NCI-H2171 (cell line): ENCODE results near the gene KRT27.
"Not testable (repeated sequence)": the region's sequence is repeated elsewhere in the genome, so short reads cannot be mapped to it uniquely, and the experiment has no call there.

Experiments
- DNase-seq: peaks from one replicate; lab custom pipeline; 2025; lab: John Stamatoyannopoulos, UW

Gene KRT27, protein sequence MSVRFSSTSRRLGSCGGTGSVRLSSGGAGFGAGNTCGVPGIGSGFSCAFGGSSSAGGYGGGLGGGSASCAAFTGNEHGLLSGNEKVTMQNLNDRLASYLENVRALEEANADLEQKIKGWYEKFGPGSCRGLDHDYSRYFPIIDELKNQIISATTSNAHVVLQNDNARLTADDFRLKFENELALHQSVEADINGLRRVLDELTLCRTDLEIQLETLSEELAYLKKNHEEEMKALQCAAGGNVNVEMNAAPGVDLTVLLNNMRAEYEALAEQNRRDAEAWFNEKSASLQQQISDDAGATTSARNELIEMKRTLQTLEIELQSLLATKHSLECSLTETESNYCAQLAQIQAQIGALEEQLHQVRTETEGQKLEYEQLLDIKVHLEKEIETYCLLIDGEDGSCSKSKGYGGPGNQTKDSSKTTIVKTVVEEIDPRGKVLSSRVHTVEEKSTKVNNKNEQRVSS

DNA sequence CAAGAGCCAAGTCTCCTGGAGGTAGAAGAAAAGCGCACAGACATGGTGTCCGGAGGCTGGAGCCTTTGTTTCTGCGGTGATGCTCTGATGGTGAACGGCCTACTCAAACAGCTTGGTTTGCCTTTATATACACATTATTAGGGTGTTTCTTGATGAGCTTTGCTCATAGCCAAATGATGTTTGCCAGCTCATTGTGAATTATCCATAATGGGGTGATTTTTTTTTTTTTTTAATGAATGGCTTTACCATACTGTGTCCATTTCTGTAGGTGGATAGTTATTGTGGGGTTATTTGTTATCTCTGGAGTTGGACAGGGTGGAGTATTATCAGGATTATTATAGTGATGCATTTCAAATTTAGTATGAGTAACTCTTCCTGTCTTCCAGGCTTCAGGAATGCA lies at the start of gene KRT27:
Gene KRT27 (minus strand): TSS at position 101 of the 400 bp plus-strand sequence. CDS start 57 bp downstream, at position 44.
- DNase-seq, result no peak

DNA sequence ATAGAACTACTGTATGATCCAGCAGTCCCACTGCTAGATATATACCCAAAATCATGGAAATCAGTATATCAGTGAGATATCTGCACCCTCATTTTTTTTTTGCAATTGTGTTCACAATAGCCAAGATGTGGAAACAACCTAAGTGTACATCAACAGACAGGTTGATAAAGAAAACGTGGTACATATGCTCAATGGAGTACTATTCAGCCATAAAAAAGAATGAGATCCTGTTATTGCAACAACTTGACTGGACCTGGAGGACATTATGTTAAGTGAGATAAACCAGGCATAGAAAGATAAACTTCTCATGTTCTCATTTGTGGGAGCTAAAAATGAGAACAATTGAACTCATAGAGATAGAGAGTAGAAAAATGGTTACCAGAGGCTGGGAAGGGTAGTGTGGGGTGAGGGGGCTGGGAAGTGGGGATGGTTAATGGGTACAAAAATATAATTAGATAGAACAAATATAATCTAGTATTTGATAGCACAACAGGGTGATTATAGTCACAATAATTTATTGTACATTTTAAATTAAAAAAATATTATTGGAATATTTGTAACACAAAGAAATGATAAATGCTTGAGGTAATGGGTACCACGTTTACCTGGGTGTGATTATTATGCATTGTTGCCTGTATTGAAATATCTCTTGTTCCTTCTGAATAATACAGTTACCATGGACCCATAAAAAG lies 47.9 kb upstream of the KRT27 start:
- DNase-seq, result no peak

DNA sequence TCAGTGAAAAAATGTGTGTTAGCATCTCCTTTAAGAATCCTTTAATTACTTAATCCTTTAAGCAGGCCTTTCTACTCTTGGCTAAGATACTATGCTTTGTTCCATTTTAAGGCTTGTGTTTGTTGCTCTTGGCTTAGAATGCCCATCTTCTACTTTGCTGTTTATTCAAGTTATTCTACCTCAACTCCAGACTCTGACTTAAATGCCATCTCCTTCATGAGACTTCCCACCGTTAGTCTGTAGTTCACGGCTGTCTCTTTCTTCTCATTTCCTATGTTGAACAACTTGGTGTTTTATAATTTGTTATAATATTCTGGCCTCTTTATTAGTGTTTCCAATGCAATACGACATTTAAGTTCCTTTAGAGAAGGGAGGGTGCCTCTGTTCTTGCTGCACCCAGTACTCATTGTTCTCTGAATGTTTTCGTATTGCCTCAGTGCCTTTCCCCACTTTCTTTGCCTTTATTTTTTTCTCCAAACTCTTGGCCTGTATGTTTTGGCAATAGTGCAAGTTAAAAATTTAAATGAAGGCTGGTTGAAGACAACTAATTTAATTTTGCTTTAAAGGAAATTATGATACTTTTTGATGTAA lies 46.2 kb upstream of the KRT27 start:
- no peak for DNase-seq

DNA sequence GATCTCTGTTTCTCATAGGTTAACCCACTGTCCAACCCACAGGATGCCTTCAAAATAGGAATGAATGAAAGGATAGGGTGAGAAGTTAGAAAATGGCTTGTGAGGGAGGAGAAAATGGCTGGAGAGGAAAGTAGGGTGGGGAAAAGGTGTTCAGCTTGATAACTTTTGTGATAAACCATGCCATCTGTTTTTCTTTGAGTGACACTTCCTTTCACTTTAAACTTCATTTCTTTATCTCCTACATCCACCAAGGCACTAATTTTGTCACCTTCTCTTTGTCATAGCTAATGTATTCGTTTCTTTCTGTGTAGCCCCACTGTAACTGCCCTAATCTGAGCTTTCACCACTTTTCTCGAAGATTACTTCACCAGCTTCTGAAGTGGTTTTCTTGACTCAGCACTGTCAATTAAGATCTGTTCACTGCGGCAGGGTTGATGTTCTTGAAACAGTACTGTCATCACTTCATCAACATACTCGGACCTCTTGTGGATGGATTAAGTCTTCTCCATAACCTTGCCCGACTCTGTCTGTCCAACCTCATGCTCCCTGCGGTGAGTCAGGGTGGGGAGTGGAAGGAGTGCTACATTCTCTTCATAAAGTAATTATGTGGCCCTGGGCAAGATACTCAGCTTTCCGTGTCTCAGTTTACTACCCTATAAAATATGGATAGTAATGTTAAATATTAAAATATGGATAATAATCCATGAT lies 45.5 kb upstream of the KRT27 start:
- DNase-seq, result no peak

DNA sequence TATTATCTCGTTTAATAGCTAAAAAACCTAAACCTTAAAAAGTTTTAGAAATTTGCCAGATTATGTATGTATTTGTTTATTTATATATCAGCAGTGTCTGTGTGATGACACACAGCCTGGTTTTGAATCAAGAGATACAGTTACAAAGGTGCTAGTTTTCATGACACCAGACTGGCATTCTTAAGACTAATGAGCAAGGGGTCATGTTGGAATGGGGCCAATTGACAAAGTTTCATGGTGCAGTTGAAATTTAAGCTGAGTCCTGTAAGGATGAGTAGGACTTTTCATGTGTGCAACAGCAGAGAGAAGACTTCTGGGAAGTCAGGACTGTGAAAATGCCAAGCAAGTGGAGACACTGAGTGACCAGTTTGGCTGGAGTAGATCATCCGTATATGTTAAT lies 43.2 kb upstream of the KRT27 start:
- DNase-seq, result no peak

DNA sequence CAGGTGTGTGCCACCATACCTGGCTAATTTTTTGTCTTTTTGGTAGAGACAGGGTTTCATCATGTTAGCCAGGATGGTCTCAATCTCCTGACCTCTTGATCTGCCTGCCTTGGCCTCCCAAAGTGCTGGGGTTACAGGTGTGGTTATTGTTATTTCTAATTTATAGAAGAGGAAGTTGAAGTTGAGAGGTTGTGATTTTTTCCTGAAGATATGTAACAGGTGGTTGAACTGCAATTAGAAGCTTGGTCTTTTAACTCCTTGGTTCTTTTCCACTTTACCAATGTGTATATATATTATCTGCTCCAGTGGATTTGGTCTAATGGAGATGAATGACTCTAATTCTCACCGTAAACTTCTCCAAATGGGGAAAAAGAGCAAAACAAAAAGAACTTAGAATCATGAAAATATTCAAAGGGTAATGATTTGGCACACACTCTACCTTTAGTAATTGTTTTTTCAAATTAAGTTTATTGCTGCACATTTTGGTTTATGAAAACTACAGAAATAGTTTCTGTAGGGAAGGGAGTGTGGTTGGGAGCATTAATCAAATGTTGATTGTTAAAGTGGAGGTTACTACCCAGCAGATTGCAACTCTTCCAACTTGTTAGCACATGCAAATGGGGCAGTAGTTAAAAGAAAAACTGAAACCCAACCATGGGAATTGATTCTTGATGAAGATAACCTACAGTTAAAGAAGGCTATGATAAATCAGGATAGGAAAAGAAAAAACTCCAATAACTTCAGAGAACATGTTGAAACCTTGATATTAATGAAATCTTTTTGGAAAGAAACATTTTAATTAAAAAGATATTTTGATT lies 41.9 kb upstream of the KRT27 start:
- DNase-seq, result no peak

DNA sequence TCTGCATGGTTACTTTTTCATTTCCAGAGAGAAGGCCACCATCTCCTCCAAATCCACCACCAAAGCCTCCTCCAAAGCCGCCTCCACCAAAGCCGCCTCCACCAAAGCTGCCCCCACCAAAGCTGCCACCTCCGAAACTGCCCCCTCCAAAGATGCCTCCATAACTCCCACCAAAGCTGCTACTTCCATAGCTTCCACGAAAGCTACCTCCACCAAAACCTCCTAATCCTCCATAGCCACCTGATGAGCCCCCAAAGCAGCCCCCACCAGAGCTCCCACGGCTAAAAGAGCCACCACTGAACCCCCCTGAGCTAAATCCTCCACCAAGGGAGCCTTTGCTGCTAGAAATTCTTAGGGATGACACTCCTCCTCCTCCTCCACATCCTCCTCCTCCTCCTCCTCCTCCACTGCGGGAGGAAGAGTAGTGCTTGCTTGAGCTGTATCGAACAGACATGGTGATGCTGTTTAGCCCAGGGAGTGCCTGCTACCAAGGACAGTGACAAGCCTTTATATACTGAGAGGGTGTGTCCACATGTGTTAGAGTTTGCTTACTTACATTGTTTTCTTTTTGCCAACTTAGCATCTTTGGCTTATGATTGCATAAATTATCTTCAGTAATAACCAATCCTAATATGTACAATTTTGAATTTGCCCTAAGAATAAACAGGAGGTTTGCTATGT lies 39.9 kb upstream of the KRT27 start, which contains the start of gene KRT10:
Gene KRT10 (minus strand): TSS at position 483 of the 681 bp plus-strand sequence. CDS start 29 bp downstream, at position 454.
- no peak for DNase-seq

DNA sequence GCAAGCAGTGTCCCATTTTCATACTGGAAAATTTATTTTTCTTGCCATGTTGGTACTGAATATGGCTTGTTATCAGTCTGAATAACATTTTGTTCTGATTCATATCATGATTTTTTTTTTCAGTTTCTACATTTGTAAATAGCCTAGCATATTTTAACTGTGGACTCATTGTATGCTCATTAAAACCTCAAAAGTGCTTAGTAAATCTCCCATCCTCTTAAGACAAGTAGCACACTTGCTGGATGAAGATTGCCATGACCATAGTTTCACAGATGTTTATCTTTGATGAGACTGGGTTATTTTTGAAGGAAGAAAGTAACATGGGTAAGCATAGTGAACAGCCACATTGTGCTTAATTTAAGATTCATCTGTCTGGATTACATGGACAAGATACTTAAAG lies 39.2 kb upstream of the KRT27 start:
- DNase-seq, result no peak

DNA sequence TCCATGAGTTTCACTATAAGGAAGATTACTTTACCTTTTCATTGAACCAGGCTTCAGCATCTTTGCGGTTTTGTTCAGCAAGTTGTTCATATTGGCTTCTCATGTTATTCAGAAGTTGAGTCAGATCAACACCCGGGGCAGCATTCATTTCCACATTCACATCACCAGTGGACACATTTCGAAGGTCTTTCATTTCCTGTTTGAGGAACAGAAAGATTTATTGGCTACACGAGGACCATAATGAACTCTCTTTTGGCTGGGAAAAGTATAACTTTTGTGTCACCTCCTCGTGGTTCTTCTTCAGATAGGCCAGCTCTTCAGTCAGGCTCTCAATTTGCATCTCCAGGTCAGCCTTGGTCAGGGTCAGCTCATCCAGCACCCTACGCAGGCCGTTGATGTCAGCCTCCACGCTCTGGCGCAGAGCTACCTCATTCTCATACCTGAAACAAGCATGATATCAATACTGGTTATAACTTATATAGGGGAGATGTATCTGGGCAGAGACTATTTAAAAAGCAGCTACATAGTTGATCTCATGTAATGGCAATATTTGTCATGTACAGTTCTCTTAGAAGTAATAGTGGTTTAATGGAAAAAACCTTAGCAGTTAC lies 38.0 kb upstream of the KRT27 start:
- no peak for DNase-seq

DNA sequence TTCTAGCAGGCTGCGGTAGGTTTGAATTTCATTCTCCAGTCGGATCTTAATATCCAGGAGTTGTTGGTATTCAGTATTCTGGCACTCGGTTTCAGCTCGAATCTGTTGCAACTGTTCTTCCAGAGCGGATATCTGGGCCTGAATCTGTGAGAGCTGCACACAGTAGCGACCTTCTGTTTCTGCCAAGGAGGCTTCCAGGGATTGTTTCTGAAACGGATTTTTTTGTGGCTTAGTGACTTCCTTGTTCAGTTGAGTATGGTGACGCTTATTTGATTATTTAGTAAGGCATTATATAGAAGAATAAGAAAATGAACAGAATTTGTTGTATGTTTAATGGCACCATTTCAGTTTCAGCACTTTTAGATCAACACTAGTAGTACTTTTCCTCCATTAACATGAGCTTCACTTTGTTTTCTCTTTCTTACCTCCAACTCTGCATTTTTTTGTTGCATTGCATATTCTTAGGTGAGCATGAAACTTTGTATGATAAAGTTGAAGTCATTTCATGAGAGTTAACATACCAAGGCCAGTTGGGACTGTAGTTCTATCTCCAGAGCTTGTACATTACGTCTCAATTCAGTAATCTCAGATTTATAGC lies 37.3 kb upstream of the KRT27 start:
- no peak for DNase-seq

DNA sequence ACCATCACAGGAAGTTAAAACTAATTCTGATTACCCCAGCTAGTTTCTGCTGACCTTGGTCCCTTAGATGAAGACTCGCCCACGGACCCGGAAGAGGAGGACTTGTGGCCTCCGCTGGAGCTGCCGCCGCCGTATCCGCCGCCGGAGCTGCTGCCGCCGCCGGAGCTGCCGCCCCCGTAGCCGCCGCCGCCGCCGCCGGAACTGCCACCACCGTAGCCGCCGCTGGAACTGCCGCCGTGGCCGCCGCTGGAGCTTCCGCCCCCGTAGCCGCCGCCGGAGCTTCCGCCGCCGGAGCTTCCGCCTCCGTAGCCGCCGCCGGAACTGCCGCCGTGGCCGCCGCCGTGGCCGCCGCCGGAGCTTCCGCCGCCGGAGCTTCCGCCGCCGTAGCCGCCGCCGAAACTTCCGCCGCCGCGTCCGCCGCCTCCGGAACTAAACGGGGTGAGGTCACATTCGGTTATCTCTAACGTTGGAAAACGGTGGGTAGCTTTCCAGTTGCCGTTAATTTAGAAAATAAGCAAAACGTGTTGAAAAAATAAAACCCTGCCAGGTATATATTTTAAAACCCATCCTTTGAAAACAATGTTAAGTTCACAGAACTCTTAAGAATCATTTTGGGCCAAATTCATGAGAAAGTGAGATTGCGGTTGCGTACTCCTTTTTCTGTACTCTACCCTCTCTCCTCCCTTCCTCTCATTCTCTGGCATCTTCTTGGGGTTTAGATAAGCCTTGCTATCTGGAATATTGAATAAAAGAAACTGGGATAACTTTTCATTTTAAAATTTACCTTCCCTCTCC lies 36.6 kb upstream of the KRT27 start:
- peak; percentile 71 for DNase-seq

DNA sequence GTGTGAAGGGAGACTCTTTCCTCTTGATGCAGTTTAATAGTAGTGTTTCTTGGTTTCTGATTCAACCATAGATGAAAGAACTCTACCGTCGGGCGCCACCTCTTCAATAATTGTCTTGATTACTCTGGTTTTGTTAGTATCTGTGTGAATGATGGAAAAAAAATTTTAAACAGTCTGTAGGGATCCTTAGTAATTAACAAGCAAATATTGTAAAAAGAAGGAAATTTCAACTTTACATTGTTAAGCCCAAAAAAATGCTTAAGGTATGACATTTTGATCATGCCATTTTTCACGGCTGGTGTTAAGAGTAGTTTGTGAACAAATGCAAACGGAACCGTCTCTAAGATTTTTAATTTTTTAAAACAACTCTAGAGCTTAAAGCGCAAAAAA lies 36.0 kb upstream of the KRT27 start:
- no peak for DNase-seq

DNA sequence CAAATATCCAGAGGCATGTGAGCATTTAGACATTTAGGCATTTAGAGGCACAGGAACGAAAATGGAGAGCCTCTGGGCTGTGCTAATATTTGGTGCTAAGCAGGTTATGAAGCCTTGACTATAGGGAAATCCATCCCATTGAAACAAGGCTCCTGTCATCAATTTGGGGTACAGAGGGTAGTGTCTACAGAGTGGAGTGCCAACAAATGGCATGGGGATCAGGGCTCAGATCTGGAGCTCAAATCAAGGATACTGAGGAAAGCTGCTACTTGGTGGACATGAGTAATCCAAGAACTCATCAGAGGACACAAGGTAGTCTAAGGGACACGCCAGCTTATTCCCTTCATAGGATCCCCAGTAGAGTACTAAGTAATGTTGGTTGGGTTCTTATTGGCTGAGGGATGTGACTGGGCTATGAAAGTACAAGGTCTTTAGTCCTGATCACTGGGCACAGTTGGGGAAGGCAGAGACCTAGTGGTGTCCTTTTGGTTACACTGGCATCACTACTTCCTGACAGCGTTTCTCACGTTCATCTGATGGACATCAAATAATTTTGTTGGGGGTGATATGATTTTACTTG lies 34.8 kb upstream of the KRT27 start:
- no peak for DNase-seq

DNA sequence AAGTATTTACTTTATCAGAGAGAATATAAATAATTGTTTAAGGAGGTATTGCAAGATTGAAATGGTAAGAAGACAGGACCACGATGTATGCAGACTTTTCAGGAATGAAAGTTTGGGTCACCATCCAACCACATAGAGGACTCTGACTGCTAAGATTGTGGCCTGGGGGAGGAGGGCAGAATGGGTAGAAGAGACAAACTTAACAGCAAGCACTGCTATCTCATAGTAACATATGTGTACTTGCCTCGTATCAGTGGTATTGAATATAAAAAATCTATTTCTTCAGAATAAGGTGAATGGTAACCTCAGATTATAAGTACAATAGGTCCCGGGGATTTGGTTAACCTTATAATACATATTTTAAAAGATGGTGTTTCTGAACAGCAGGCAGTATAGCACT lies 34.2 kb upstream of the KRT27 start:
- no peak for DNase-seq

DNA sequence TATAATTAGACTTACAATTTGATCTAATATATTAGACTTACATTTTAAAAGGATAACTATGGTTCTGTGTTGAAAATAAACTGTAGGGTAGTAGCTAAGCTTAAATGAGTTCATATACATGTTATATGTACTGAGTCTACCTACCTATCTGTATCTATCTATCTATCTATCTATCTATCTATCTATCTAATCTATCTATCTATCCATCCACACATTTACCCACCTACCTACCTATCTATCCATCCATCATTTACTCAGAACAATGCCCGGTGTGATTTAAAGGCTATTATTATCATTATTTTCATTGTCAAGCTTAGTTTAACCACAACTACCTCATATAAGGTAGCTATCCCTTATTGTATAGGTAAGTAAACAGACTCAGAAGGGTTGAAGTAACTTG lies 33.0 kb upstream of the KRT27 start:
- DNase-seq, result no peak

DNA sequence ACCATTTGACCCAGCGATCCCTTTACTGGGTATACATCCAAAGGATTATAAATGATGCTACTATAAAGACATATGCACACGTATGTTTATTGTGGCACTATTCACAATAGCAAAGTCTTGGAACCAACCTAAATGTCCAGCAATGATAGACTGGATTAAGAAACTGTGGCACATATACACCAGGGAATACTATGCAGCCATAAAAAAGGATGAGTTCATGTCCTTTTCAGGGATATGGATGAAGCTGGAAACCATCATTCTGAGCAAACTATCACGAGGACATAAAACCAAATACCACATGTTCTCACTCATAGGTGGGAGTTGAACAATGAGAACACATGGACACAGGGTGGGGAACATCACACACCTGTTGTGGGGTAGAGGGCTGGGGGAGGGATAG lies 32.3 kb upstream of the KRT27 start:
- not testable (repeated sequence) for DNase-seq

DNA sequence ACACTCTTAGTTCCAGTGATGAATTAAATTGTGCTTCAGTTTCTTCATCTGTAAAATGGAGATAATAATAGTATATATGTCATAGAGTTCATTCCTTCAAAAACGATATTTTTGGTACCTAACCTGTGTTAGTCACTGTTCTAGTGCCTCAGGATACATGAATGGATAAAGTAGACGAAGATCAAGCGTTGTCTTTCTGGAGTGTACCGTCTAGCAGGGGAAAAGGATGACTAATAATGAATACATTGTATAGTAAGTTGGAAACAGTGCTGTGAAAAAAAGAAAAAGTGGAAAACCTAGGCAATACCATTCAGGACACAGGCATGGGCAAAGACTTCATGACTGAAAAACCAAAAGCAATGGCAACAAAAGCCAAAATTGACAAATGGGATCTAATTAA lies 31.5 kb upstream of the KRT27 start:
- no peak for DNase-seq

DNA sequence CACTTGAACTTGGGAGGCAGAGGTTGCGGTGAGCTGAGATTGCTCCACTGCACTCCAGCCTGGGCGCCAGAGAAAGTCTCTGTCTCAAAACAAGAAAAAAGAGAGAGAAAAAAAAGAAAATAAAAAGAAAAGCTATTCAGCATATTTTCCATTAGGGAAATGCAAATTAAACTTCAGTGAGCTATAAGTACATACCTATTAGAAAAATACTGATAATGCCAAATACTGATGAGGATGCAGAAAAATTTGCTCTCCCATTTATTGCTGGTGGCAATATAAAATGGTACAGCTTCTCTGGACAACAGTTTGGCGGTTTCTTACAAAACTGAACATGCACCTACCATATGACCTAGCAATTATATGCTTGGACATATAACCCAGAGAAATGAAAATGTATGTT lies 30.3 kb upstream of the KRT27 start:
- no peak for DNase-seq

DNA sequence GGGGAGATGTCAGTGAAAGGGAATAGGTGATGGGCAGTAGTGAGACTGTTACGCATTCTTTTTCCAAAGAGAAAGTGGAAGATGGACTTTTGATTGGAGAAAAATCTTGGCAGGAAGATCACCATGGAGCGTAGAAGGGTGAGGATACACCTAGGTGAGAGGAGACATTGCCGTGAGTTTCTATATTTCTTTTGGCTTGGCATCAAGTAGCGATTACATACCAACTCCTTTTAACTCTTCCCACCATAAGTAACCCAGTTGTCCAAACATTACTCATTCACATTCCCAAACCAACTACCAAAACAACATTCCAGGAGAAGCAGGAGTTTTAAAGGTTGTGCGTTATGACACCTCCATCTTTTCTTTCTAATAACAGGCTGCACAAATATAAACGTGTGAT lies 28.1 kb upstream of the KRT27 start:
- no peak for DNase-seq
